ENCODE data around the gene ANXA9. TPM values are rescaled to one million over a fixed set of nuclear protein-coding genes. Genes with fewer than 3 reads are reported as not detected.

Gene ANXA9
- total RNA-seq, 1 donor from 2014 or later: not detected

- DNase-seq (ENCODE audit: low read depth, low spot score): no peak
Observed at GRCh38 chr1:151003180-151003579, 21.1 kb downstream of the ANXA9 start.

GRCh38 chr1:151005729-151006319 lies 23.7 kb downstream of the ANXA9 start:
- DNase-seq (ENCODE audit: low read depth, low spot score): no peak

GRCh38 chr1:151006327-151007052 lies 24.4 kb downstream of the ANXA9 start, which contains the start of gene MINDY1:
MINDY1 (minus strand) TSS chr1:151006902; CDS start chr1:151002617, 4,285 bp downstream.
- DNase-seq (ENCODE audit: low read depth, low spot score): peak; percentile 71

- DNase-seq (ENCODE audit: low read depth, low spot score): no peak
Observed at GRCh38 chr1:151007853-151008243, 25.8 kb downstream of the ANXA9 start.

- peak; percentile 95 for DNase-seq (ENCODE audit: low read depth, low spot score)
Observed at GRCh38 chr1:151008244-151009205, 26.4 kb downstream of the ANXA9 start, which contains the start of gene PRUNE1. PRUNE1 (plus strand) TSS chr1:151008449; CDS start chr1:151008633, 184 bp downstream.

- DNase-seq (ENCODE audit: low read depth, low spot score): no peak
Observed at GRCh38 chr1:151009206-151009587, 27.1 kb downstream of the ANXA9 start.

GRCh38 chr1:151009674-151010345 lies 27.7 kb downstream of the ANXA9 start:
- DNase-seq (ENCODE audit: low read depth, low spot score): no peak

GRCh38 chr1:151010346-151010726 lies 28.2 kb downstream of the ANXA9 start:
- DNase-seq (ENCODE audit: low read depth, low spot score): no peak

- no peak for DNase-seq (ENCODE audit: low read depth, low spot score)
Observed at GRCh38 chr1:151011154-151011850, 29.2 kb downstream of the ANXA9 start.

GRCh38 chr1:151012684-151013471 lies 30.8 kb downstream of the ANXA9 start:
- DNase-seq (ENCODE audit: low read depth, low spot score): no peak

GRCh38 chr1:151013518-151013917 lies 31.4 kb downstream of the ANXA9 start:
- no peak for DNase-seq (ENCODE audit: low read depth, low spot score)

- DNase-seq (ENCODE audit: low read depth, low spot score): peak; percentile 29
Observed at GRCh38 chr1:151024540-151025146, 42.6 kb downstream of the ANXA9 start.

GRCh38 chr1:151026460-151026859 lies 44.4 kb downstream of the ANXA9 start:
- DNase-seq (ENCODE audit: low read depth, low spot score): no peak

- no peak for DNase-seq (ENCODE audit: low read depth, low spot score)
Observed at GRCh38 chr1:151032164-151032563, 50.1 kb downstream of the ANXA9 start.

GRCh38 chr1:151035167-151035566 lies 53.1 kb downstream of the ANXA9 start:
- DNase-seq (ENCODE audit: low read depth, low spot score): no peak

- DNase-seq (ENCODE audit: low read depth, low spot score): no peak
Observed at GRCh38 chr1:151036356-151036755, 54.3 kb downstream of the ANXA9 start, which contains the start of gene BNIPL. BNIPL (plus strand) TSS chr1:151036586; CDS start chr1:151036726, 140 bp downstream.

- no peak for DNase-seq (ENCODE audit: low read depth, low spot score)
Observed at GRCh38 chr1:151037032-151037431, 54.9 kb downstream of the ANXA9 start.

GRCh38 chr1:151039521-151039920 lies 57.4 kb downstream of the ANXA9 start:
- DNase-seq (ENCODE audit: low read depth, low spot score): no peak

- no peak for DNase-seq (ENCODE audit: low read depth, low spot score)
Observed at GRCh38 chr1:151043163-151043562, 61.1 kb downstream of the ANXA9 start.

Measured in pulmonary artery endothelial cell (primary cell).